ENCODE results near the gene ERBB4. TPM values are rescaled to one million over a fixed set of nuclear protein-coding genes. Genes with fewer than 3 reads are reported as not detected.

ERBB4 gene
- total and polyA plus RNA-seq, 10 of the 15 experiments (the other 5 are each of a cell fraction or from before 2014, with no cell fraction given) = under 0.01 to 0.23 (median 0.01) TPM; not detected in 4

DNA sequence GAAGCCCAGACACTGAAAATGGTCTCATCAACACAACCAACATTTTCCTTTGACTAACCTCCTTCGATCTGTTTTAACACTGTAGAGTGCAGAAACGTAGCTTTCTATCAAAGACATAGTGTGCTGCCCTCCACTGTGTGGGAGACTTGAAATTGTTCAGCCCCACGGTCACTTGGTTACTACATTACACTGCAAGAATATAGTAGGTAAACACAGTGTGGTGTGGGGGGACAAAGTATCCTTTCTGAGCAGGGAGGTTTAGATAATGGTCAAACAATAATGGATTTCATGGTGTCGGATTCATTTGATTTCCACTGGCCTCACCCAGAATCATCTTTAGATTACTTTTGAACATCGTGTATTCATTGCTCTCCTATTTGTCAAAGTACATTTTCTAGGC lies 181.0 kb downstream of the ERBB4 start:
- Histone ChIP-seq H2AFZ (ENCODE audit: control insufficient read depth, low read depth, low read length) (no peak overlapping the region), H3K79me2 (ENCODE audit: control insufficient read depth, insufficient read depth, low read length) (no peaks in the 10 kb centered on the region), H3K27ac (ENCODE audit: control insufficient read depth, insufficient read depth) (no peak overlapping the region), H3K36me3 (ENCODE audit: control insufficient read depth in 2 of 2, insufficient read depth in 2 of 2, low read length in 1 of 2) (no peaks in the 10 kb centered on the region), H3K27me3 (replicated peaks in 1 of 2; ENCODE audit: control insufficient read depth in 2 of 2, insufficient read depth in 2 of 2, low read length in 1 of 2) (no peaks in the 10 kb centered on the region), H4K20me1 (ENCODE audit: control insufficient read depth, insufficient read depth) (no peaks in the 10 kb centered on the region), H3K9ac (ENCODE audit: control insufficient read depth, insufficient read depth, low read length) (no peak overlapping the region), H3K4me2 (ENCODE audit: control insufficient read depth, insufficient read depth) (no peak overlapping the region), H3K4me3 (no peak overlapping the region), H3K9me3 (replicated peaks; ENCODE audit: control insufficient read depth, insufficient read depth, low read length) (no peaks in the 10 kb centered on the region), H3K4me1 (ENCODE audit: control insufficient read depth, insufficient read depth, low read length) (no peaks in the 10 kb centered on the region)
- in situ Hi-C loops (cut with MboI) = no loop called here
- no peak for FAIRE-seq
- WGBS (ENCODE audit: insufficient coverage, insufficient replicate concordance, low lambda C conversion rate, missing lambda C conversion rate) = 17% methylated on average over 5 of the region's 5 CpGs
- POLR2A ChIA-PET = no interaction called here
- RAD21 ChIA-PET (ENCODE audit: unreplicated experiment) = no interaction called here
- DNase-seq (ENCODE audit: low read depth, low spot score) = no peak
- BruUV-seq (replicated peaks) = no TSS peak
- no peak for TF ChIP-seq CREM (IDR thresholded peaks at IDR 0.05; ENCODE audit: low read depth)
- TF ChIP-seq, protein P1, sequence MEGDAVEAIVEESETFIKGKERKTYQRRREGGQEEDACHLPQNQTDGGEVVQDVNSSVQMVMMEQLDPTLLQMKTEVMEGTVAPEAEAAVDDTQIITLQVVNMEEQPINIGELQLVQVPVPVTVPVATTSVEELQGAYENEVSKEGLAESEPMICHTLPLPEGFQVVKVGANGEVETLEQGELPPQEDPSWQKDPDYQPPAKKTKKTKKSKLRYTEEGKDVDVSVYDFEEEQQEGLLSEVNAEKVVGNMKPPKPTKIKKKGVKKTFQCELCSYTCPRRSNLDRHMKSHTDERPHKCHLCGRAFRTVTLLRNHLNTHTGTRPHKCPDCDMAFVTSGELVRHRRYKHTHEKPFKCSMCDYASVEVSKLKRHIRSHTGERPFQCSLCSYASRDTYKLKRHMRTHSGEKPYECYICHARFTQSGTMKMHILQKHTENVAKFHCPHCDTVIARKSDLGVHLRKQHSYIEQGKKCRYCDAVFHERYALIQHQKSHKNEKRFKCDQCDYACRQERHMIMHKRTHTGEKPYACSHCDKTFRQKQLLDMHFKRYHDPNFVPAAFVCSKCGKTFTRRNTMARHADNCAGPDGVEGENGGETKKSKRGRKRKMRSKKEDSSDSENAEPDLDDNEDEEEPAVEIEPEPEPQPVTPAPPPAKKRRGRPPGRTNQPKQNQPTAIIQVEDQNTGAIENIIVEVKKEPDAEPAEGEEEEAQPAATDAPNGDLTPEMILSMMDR (IDR thresholded peaks at IDR 0.05 in 2 of 3, conservative IDR thresholded peaks at IDR 0.05 in 1 of 3; ENCODE audit: control insufficient read depth in 2 of 3, extremely low read depth in 1 of 3, insufficient read depth in 1 of 3, low read depth in 3 of 3, low read length in 3 of 3) = no peak
- no peak for TF ChIP-seq TCF12 (IDR thresholded peaks at IDR 0.05; ENCODE audit: low read depth, low read length)
- TF ChIP-seq POU2F2 (IDR thresholded peaks at IDR 0.05; ENCODE audit: borderline replicate concordance, low read depth, low read length) = no peak
- TF ChIP-seq MTA2 (IDR thresholded peaks at IDR 0.05; ENCODE audit: low read depth) = no peak
- TF ChIP-seq POLR2A (IDR thresholded peaks at IDR 0.05; ENCODE audit: low read depth, low read length) = no peak
- TF ChIP-seq RAD21 (IDR thresholded peaks at IDR 0.05; ENCODE audit: insufficient read depth, low read depth, low read length) = no peak
- TF ChIP-seq IKZF1 (conservative IDR thresholded peaks at IDR 0.05) = no peak
- no peak for TF ChIP-seq TCF7 (IDR thresholded peaks at IDR 0.05; ENCODE audit: borderline replicate concordance)
- TF ChIP-seq NFYA (IDR thresholded peaks at IDR 0.05; ENCODE audit: borderline replicate concordance, low read depth, low read length) = no peak
- TF ChIP-seq NBN (IDR thresholded peaks at IDR 0.05) = no peak
- TF ChIP-seq PML (IDR thresholded peaks at IDR 0.05; ENCODE audit: low read length) = no peak
- TF ChIP-seq CBX3 (IDR thresholded peaks at IDR 0.05; ENCODE audit: borderline replicate concordance, low read depth) = no peak
- TF ChIP-seq MLLT1 (IDR thresholded peaks at IDR 0.05) = no peak
- no peak for TF ChIP-seq NFXL1 (IDR thresholded peaks at IDR 0.05; ENCODE audit: borderline replicate concordance)
- no peak for TF ChIP-seq ZNF622 (IDR thresholded peaks at IDR 0.05)
- no peak for TF ChIP-seq SREBF1 (IDR thresholded peaks at IDR 0.05; ENCODE audit: low read length)
- SMC1A ChIA-PET (ENCODE audit: uncharacterized antibody, unreplicated experiment) = interaction anchor here (0.9 to 1.8 kb wide), 2 partner anchors 10 to 15 kb away, joined by 4 to 6 read pairs; no protein-coding TSS in a partner anchor
- intact Hi-C loops (cut with micrococcal nuclease; ENCODE audit: unreplicated experiment) = no loop called here
- ATAC-seq = no peak
- CTCF ChIA-PET = interaction anchor here (1.1 kb wide), 1 partner anchor 43 kb away, joined by 3 read pairs; no protein-coding TSS in a partner anchor
